RWPE1 (cell line): Measurements from ENCODE around the gene HSD11B1L.

Source experiments
- CTCF ChIA-PET: fragments of 350-600 bp; sonication (Branson Sonifier 250); formaldehyde crosslinking; extraction: SDS; loops from one replicate; lab custom pipeline; 2021; lab: Yijun Ruan, JAX
- POLR2A ChIA-PET: fragments of 400-600 bp; formaldehyde crosslinking; extraction: SDS; loops from one replicate; lab custom pipeline; 2020; ENCODE audit warnings: antibody characterized with exemption; ENCODE audit not compliant: low non-redundant PET; lab: Yijun Ruan, JAX
- DNase-seq: peaks from one replicate; pipeline ENCODE4 v3.0.0; 2012; ENCODE audit warnings: low spot score
- H3K27ac ChIP-seq: fragments of 450-650 bp; 2 replicates; pipeline ENCODE4 v1.5.1; 2017
- CTCF ChIP-seq: fragments of 450-650 bp; conservative IDR thresholded peaks from 2 replicates; pipeline ENCODE4 v1.5.1; 2017; ENCODE audit warnings: low read depth, mild to moderate bottlenecking

Gene HSD11B1L

GRCh38 chr19:5690125-5690954 is 9.5 kb downstream of the HSD11B1L start, which contains the start of gene RPL36:
Gene RPL36, plus strand, starts transcription at chr19:5690295. Its CDS starts 213 bp downstream, at chr19:5690508.
- peak; percentile 93 for TF ChIP-seq CTCF
- CTCF ChIA-PET = interaction anchor here (0.6 to 0.7 kb wide), 5 partner anchors 13 to 302 kb away, joined by 3 to 4 read pairs (median 4); no protein-coding TSS in a partner anchor
- POLR2A ChIA-PET = interaction anchor here (0.5 to 0.6 kb wide), 3 partner anchors 30 to 840 kb away, joined by 3 to 8 read pairs (median 3); partner anchors contain the start of gene TNFSF9
- H3K27ac ChIP-seq = peak within 1 kb of the TSS; percentile 94
- peak; percentile 94 for DNase-seq

- no peak for TF ChIP-seq CTCF
- ChIA-PET POLR2A (interaction anchor here (0.5 kb wide), 2 partner anchors 11 to 27 kb away, joined by 3 to 4 read pairs; no protein-coding TSS in a partner anchor), CTCF (interaction anchor here (0.6 kb wide), 1 partner anchor 37 kb away, joined by 4 read pairs; no protein-coding TSS in a partner anchor)
- peak; percentile 54 for DNase-seq
- H3K27ac ChIP-seq = peak overlapping the region; percentile 94
These were observed 10.4 kb downstream of the HSD11B1L start for GRCh38 chr19:5690955-5691821.

GRCh38 chr19:5691822-5692722 is 11.2 kb downstream of the HSD11B1L start:
- peak overlapping the region; percentile 94 for H3K27ac ChIP-seq
- no peak for DNase-seq
- TF ChIP-seq CTCF = no peak
- ChIA-PET POLR2A (interaction anchor here (0.5 kb wide), 1 partner anchor 26 kb away, joined by 4 read pairs; no protein-coding TSS in a partner anchor), CTCF (interaction anchor here (0.6 kb wide), 1 partner anchor 207 kb away, joined by 8 read pairs; no protein-coding TSS in a partner anchor)

GRCh38 chr19:5692723-5693194 is 11.9 kb downstream of the HSD11B1L start:
- ChIA-PET CTCF (interaction anchor here (0.6 to 0.7 kb wide), 2 partner anchors 48 to 207 kb away, joined by 3 to 8 read pairs; no protein-coding TSS in a partner anchor), POLR2A (no interaction called here)

More at GRCh38 chr19:5692723-5693194, 11.9 kb downstream of the HSD11B1L start:
- DNase-seq = no peak
- peak overlapping the region; percentile 94 for H3K27ac ChIP-seq
- no peak for TF ChIP-seq CTCF
